HG03039 (cell line): ENCODE measurements around the gene CDHR2.
"Not testable (repeated sequence)": the region's sequence is repeated elsewhere in the genome, so short reads cannot be mapped to it uniquely, and the experiment has no call there.

ENCODE experiments used
- ATAC-seq: cut with Tn5 transposase; IDR thresholded peaks from one replicate; pipeline ENCODE4 v1.9.1; 2021; ENCODE audit warnings: mild to moderate bottlenecking, moderate library complexity; ENCODE audit not compliant: unreplicated experiment

The CDHR2 gene

GRCh38 chr5:176541338-176542134 is 7.6 kb upstream of the CDHR2 start:
- ATAC-seq = no peak

GRCh38 chr5:176542135-176542595 is 7.0 kb upstream of the CDHR2 start:
- ATAC-seq = no peak

- ATAC-seq = peak; percentile 50
Observed at GRCh38 chr5:176542596-176543427, 6.3 kb upstream of the CDHR2 start.

- peak; percentile 48 for ATAC-seq
Observed at GRCh38 chr5:176543428-176544182, 5.5 kb upstream of the CDHR2 start.

DNA sequence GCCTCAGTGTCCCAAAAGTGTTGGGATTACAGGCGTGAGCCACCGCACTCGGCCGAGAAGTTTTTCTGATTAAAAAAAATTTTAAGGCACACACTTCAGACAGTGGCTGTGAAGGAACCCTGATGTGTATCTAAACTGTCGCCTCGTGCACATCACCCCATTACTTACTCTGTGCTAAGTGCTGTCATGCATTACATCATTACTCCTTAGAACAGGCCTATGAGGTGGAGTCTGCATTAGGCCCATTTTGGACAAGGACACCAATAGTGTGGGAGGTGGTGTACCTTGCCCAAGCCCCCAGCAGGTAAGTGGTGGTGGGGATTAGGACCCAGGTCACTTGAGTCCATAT is 3.8 kb upstream of the CDHR2 start:
- no peak for ATAC-seq

- ATAC-seq = no peak
Observed at GRCh38 chr5:176545737-176546509, 3.2 kb upstream of the CDHR2 start.

- ATAC-seq = no peak
Observed at GRCh38 chr5:176547802-176548201, 1.3 kb upstream of the CDHR2 start.

GRCh38 chr5:176549871-176550270 is 729 bp downstream of the CDHR2 start:
- no peak for ATAC-seq

DNA sequence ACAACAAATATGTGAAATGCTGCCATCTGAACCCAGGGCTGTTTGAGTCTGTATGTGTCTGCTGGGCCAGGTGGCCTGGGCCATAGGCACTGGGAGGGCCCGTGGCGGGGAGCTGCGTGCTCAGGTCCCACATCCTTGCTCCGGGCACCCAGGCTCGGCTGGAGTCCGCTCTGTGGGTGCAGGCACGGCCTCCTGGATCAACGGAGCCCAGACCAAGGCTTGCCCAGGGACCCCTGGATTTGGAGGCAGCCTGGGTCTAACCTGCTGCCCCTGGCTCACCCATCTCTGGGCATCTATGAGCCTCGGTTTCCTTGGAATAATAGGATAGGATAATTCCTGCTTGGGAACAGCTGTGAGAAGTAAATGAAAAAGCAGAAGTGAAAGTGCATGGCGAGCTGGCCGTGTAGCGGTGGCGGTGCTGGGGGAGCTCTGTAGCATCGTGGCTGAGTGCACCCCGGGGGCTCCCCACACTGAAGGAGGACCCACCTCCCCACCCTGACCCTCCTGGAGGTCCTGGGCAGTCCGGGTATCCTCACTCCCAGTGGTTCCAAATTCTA is 1.2 kb downstream of the CDHR2 start:
- ATAC-seq = no peak

DNA sequence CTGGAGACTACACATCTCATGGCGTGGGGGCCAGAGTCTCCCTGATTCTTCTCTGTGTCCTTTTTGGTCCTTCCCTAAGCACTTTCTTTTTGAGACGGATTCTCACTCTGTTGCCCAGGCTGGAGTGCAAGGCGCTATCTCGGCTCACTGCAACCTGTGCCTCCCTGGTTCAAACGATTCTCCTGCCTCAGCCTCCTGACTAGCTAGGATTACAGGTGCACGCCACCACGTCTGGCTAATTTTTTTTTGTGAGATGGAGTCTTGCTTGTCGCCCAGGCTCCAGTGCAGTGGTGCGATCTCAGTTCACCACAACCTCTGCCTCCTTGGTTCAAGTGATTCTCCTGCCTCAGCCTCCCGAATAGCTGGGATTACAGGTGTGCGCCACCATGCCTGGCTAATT is 1.8 kb downstream of the CDHR2 start:
- not testable (repeated sequence) for ATAC-seq

GRCh38 chr5:176552332-176552869 is 3.3 kb downstream of the CDHR2 start:
- ATAC-seq = no peak

DNA sequence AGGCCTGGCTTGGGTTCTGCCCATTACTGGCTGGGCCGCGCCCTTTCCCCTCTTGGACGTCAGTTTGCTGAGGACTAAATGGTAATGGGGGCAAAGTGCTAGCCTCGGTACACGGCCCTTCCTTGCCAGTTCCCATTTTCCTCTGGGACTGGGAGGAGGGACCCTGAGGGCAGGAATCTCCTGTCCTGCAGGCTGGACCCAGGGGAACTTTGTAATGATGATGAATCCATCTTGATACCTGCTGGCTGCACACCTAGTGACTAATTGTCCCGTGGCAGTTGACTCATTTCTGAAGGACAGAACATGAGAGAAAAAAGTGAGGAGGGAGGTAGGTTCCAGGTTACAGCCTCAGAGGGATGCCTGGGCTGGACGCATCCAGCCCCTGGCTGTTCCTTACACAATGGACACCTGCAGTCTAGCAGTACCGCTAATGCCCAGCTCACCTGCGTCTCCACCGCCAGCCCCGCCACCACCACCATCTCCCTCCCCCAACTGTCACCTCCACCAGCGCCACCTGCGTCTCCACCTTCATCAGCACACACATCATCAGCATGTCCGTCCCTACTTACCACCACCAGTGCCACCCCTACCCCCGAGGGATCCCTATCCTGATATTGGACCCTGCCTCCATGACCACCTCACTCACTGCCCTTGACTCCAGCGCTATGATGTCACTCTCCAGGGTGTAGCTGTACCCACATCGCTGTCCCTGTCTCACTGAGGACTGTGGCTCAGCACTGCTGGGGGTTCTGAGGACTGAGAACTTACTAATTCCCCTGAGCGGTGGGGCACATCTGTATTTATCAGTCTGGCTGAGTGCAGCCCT is 4.3 kb downstream of the CDHR2 start:
- no peak for ATAC-seq

- ATAC-seq = no peak
Observed at GRCh38 chr5:176557846-176558245, 8.7 kb downstream of the CDHR2 start.

- no peak for ATAC-seq
Observed at GRCh38 chr5:176559683-176560082, 10.5 kb downstream of the CDHR2 start.

- no peak for ATAC-seq
Observed at GRCh38 chr5:176560364-176560763, 11.2 kb downstream of the CDHR2 start.

DNA sequence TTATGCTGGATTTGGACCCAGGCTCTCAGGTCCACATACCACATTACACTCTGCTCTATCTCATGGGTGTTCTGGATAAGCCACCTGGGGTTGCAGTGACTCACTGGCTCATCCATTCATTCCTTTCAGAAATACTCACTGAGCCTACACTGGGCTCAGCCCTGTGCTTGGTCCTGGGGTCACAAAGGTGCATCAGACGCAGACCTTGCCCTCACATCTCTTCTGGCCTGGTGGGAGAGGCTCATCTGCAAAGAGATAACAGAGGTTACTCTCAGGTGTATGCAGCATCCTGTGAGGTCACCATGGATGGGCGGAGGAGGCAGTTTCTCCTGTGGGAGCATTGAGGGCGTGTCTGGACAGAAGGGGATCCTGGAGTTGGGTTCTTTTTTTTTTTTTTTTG is 12.1 kb downstream of the CDHR2 start:
- ATAC-seq = no peak

DNA sequence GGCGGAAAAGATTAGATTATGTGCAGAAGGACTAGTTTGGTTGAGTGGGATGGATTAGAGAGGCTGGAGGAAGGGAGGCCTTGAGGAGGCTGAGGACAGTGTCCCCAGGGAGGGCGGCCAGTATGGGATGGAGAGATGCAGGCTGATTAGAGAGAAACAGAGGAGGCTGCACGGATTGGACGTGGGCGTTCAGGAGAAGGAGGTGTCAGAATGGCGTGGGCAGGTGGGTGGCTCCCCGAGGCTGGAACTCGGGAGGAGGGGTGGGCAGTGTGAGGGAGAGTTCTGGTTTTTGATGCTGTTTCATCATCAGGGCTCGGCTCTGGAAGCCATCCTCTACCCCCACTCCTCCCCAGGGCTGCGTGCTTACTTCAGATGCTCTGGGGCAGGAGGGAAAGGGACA is 13.0 kb downstream of the CDHR2 start:
- ATAC-seq = no peak

GRCh38 chr5:176564002-176564401 is 14.9 kb downstream of the CDHR2 start:
- ATAC-seq = no peak

- no peak for ATAC-seq
Observed at GRCh38 chr5:176565760-176566288, 16.7 kb downstream of the CDHR2 start.
